HUDEP-2 (cell line): ENCODE measurements around the gene SOX6.

Source experiments
- DNase-seq, 76 experiments: peaks; one replicate each; lab custom pipeline; 2025; ENCODE audit not compliant: unreplicated experiment in 76 of 76; lab: John Stamatoyannopoulos, UW

SOX6 gene

DNA sequence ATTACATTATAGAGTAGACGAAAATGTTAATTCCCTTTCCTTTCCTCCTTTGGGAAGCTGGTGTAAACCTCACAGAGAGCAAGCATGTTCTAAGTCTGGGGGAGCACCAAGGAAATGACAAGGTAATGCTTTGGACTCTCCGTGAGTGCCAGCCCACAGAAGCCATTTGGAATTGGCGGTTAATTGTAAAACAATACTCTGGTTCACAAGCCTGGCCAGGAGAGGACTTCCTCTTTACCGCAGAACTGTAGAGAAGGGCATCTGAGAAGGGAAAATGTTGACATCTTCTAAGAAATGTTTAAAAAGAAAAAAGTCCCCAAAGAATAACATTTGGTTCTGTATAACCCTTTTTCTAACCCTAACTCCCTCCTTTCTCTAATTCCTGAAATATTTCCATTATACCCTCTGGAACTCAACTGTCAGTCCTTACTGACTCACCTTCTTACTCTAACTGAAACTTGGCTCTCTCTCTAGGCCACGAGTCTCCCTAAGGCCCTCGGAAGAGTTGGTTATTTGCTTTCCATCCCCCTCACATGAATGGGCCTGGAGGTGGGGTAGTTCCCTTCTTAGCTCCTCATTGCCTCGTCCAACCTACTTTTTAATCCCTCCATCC is 379.8 kb downstream of the SOX6 start:
- DNase-seq: no peak

DNA sequence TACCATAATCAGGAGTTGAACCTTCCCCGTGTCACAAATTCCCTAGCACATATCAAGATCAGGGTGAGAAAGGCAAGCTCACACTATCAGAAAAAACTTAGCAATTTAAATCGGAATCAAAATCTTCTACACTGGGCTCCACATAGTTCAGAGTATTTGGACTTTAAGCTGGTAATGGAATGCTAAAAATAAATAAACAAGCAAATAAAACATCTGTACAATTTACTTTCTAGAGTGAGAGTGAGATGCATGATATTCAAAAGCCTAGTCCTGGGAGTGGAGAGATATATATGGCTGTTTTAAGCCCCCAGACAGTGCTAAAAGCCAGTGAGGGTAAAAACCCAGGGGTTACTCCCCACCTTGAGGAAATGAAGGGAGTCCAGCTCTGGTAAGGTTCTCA is 380.6 kb downstream of the SOX6 start:
- no peak for DNase-seq

DNA sequence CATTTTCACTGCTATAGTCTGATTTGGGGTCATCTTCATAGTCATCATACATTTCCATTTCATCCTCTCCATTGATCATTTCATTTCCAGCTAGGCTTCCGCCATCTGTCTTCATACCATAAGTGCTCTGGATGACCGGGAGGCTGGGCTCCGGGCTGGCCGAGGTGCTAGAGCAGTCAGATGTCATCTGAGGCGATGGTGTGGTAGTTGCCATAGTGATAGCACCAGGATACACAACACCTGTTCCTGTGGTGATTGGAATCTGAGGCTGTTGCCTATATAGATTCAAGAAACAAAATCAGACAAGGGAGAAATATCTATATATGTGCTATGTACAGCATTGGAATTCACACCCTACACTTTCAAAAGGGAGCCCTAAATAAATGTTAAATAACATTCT is 383.5 kb downstream of the SOX6 start:
- DNase-seq: no peak

DNA sequence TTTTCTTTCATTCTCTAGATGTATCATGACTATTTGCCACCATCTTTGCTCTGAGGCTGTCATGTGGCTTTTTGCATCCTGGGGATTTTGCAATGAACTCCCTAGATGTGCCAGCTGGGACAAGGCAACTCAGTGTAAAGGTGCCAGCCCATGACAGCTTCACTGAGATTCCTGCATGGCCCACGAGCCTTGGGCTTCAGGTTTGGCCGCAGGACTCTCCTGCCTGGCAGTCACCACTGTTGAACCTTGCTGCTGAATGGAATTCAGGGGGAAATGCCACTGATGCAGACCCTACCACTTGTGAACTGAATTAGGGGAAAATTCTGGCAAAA is 385.2 kb downstream of the SOX6 start:
- no peak for DNase-seq

DNA sequence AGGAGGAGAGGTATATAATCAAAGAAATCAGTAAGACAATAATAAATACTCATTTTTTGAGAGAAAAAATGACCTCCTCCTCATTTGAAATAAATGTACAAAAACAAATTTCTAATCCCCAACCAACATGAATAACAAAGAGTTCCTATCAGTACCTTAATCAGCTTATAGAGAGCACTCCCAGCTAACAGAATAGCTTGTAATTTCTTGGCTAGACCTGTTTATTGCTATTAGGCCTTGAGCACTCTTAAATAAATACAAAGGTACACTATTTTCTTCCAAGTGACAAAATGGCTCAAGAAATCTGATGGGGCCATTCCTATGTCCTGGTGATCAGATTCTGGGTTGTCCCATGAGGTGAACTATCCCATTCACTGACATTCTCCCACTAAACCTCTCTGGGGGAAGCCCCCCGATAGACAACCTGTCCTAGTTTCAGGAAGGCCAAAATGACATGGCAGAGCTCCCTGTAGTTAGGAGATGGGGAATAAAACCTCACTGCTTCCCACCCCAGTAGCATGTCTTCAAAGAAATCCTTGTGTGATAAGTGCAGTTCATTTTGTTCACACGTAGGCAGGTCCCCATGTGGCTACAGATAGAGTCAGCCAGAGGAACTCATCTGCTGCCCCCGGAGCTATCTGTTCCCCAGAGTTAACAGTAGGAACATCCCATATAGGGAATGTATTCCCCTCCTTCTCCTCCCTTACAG is 385.7 kb downstream of the SOX6 start:
- no peak for DNase-seq

DNA sequence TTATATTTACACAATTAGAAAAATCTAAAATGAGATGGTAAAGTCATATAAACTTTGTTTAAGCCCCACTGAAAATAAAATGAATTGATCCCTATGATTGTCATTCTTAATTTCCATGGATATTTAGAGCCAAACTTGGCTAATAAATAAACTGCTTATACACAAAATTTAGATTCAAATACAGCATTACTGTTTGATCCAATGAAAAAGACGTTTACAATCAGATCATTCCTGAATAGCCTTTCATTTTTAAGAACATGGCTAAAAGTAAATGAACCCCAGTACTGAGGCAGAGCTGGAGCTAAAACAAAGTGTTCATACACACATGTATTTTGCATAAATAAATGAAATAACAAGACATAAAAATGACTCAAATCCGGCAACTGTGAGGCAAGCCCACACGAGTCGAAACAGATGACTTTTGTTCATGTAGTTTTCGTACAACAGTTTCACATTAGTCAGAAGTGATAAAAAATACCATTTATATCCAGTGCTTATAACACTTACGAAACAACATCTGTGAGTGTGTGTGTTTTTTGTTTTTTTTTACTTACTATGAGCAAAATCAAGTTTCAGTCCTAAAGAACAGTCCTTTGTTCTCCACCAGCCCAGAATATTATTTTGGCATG is 386.5 kb downstream of the SOX6 start:
- no peak for DNase-seq

DNA sequence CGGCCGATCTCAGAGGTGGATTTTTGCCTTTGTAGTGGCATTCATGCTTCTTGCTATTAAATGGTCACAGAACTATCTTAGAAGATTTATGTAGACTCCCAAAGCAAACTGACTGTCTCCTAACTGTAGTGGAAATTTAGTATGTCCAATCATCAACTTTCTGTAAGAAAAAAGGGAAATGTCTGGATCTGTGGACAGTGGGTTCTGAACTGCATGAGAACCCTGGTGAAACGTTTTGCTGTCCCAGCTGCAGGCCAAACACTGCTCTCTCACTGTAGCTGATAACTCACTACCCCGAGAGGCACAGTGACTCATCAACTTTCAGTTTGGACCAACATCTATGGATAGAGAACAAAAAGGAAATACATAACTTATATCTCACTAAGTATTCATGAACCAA is 387.1 kb downstream of the SOX6 start:
- DNase-seq: peak in 71 of 76 experiments; percentile 8 to 81 (median 41)

DNA sequence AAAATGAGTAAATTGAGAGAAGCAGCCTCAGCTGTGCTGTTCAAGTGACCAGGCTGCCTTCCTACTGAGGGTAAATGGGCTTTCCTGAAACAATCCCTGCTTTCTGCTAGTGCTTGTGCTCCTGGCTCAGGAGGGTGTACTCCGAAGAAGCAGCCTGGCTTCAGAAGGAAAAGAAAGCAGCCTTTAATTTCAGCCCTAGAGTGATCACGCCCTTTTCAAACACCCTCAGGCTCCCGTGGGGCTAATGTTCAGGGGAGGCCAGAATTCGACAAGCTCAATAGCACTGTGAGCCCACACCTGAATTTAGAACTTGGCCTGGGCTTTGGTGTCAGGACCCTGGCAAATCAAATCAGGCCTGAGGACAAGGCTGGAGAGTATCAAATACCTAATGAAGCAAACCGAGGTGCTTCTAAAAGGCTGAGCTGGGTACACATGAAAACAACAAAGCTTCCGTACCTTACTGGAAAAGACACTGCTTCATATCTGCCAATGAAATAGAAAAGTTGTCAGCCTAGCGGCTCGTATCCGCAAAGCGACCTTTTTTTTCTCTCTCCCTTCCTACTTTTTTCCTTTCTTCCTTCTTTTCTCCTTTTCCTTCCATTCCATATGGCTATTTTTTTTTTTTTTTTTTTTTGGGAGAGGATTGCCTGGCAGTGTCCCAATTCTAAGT is 387.8 kb downstream of the SOX6 start:
- no peak for DNase-seq

DNA sequence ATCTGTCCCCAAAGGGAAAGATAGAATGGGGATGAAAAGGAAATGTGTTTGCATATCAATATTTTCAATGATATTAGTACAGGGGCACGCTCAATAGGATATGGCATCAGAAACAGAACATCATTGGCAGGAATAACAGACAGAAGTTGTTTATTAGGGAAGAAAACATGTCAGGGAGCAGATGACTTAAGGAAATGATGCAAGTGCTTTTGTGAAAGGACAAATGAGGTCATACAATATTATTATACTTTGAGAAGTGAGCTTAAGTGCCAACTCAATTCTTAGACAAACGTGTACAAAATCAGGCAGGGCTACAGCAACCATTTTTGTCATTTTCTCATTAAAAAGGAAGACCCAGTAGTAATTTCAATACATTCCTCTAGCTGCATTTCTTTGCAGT is 388.4 kb downstream of the SOX6 start:
- no peak for DNase-seq

DNA sequence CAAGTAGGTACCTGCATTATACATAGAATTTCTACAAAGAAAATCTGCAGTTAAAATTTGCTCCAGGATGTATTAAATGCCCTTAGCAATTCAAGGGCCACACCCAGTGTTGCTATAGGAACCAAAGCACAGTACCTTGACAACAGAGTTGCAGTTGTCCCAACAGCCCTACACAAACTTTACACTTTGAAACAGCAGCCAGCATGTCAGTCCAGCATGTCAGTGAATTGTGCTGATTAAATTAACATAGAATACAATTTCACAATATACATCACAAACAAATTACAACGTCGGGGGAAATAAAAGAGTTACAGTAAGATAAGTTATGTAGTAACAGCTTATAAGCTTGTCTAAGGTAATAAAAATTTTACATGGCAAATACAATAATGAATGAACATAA is 389.2 kb downstream of the SOX6 start:
- peak in 4 of 76 experiments; percentile 3 to 17 (median 10) for DNase-seq

DNA sequence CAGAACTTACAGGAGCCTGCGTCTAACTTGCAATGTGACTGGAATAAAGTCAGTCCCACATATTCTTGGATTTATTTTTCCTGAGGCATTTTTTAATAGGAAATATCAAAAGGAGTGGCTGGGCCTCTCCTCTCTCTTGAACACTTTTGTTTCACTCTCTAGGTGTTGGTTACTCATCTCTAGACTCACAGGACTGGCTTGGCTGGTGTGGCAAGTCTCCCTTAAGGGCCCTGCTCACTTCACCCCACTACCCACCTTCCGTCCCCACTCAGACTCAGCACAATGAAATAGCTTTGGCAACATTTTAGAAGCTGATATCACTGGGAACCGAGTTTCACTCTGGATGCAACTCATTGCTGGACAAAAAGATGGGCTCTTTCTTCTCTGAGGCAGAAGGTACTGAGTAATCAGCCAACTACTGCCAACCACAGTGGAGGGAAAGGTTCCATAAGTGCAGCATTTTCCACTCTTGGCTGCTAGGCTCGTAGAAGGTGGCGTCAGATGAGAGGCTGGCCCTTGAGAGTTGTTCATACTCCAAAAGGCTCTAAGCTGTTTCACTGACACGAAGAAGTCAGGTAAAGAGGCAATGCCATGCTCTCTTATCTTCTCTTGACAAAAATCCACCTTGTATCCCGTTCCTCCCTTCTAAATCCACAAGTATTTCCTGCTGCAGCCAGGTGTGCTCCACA is 390.6 kb downstream of the SOX6 start:
- DNase-seq: no peak

DNA sequence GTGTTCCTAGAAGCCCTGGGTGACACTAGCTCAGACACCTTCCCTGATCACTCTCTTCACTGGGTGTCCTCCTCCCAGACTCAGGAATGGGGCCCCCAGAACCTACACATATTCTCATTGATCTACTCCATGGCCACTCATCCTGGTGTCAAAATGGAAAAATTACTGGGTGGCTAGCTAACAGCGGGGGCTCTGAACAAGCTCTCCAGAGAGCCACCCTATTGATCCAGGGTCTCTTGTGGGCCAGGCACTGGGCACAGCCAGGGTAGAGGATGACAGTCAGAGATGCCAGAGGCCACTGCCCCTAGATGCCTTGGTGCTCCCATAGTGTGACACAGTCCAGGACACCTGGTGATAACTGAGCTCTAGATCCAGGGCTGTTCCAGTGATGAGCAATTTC is 393.1 kb downstream of the SOX6 start:
- DNase-seq: no peak

DNA sequence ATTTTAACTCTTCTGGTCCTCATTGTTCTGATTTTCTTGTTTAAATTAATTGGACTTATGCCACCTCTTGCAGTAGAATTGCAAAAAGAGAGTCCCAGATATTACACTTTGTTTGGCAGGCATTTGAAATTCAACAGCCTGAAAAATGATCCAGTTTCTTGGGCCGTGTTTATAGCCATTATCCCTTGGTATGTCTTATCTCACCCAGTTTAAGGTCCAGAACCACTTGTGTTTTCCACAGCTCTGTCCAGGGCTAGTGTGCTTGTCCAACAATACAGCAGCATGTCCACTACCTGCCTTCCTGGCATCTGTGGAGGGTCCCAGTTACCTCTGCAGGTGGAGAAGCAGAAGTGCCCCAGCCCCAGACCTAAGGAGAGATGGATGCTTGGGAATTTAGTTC is 397.4 kb downstream of the SOX6 start:
- DNase-seq: no peak

DNA sequence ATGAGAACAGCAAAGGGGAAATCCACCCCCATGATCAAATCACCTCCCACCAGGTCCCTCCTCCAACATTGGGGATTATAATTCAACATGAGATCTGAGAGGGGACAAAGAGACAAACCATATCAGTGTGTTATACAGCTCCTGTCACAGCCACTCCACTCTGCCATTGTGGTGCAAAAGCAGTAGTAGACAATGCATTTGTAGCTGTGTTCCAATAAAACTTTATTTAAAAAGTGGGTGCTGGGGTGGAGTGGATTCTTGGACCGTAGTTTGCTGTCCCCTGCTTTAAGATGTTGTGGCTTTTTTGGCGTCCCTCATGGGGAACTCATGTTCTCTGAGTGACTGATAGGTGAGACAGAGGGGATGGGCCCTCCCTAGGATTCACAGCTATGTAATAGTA is 399.1 kb downstream of the SOX6 start:
- no peak for DNase-seq

DNA sequence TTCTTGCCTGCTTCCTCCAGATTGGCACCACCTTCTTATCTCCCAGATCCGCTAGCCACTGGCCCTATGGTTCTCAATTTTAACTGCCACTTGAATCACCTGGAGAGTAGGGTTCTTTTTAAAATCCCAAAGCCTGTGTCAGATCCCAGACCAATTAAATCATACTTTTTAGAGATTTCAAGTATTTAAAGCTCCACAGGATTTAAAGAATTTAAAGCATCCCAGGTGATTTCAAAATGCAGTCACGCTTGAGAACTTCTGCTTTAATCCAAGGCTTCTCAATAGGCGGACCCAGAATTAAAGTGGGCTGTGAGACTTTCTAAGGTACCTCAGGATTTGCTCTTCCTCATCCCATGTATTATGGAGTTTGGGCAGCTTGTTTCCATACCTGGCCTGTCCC is 400.0 kb downstream of the SOX6 start:
- DNase-seq: no peak

DNA sequence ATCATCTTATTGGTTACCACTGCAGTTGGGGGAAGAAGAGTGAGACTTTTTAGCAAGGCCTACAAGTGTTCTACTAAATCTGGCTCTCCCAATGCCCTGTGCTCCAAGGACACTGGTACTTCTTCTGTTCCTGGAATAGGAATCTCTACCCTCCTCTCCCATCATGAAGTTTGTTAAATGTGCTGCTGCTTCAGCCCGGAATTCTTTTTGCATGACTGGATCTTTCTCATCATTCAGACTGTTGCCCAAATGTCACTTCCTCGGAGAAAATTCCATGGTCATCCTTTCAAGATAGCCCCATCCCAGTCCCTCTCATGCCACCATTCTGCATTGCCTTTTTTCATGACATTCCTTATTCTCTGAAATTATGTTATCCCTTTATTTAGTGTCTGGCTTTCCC is 400.8 kb downstream of the SOX6 start:
- DNase-seq: no peak

DNA sequence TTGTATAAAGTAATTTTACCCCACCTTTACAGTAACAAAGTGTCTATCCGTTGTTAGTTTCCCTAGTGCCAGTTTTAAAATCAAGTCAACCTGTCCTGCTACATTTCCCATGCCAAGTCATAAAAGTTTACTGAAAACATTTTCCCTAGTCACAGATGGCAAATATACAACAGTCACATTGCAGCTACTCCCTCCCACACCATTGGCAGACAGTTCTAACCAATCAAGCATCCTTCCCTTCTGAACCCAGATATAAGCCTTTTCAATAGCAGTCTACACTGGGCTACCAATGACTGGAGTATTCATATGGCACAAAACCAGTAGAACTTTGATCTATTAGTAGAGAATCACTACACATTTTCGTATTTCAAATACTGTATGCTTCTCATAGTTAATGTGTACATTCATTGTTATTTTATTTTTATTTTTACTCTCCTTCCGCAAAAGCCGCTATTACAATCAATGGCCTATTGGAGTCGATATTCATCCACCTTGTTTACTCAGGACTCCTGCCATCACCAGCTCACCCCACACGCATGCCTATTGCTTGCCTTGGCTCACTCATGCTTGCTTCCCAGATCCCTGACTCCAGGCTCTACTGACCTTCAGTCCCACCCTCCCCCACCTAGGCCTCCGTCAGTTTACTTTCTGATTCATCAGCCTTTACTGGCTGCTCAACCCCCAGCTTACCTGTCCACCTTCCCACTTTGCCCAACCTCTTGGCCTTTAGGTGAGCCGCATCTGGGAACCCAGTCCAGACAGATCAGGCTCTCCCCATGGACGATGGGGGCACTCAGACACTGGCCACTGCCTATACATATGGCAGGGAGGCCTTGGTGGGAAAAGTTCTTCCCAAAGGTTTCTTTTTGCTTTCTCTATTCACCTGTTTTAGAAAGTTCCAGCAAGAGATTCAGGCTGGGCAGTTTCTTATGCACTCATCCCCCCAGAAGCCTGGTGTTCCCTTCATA is 408.4 kb downstream of the SOX6 start:
- no peak for DNase-seq

DNA sequence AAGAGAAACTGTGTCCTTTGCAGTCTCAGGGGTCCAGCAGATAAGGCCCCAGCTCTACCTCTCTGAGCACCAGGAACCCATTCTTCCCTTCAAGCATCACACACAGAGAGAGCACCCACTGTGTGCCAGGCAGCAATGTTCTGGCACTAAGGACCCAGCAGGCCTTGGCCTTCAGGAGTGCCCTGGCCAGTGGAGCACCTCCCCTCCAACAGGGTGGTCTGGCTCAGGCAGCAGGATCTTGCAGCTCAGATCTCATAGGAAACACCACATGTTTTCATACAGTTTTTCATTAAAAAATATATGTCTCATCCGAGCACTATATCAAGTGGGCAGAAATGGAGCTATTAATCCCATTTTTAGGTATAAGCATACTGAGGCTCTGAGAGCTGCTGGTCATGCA is 410.6 kb downstream of the SOX6 start:
- DNase-seq: no peak

DNA sequence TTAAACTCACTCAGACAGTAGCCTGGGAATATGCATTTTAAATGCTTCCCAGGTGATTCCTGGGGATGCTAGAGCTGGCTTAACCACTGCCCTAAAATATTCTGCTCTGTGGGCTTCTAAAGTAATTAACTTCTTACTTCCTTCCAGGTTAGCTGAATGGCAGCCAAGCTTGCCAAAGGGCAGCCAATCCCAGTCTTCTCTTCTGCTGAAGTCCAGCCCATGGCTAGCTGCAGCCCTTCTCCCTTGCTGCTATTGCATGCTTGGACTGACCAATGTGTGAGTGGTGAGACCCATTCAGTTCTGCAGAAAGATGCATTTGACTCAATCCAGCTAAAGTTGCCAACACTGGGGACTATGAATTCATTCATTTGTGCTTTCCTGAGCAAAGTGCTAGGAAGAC is 411.9 kb downstream of the SOX6 start:
- no peak for DNase-seq
